HepG2 (cell line): ENCODE measurements around the gene ARHGEF10L. TPM values are rescaled to one million over a fixed set of nuclear protein-coding genes. Genes with fewer than 3 reads are reported as not detected.

Source experiments
- ATAC-seq: fragments of 200-7000 bp; cut with Tn5 transposase; 3 replicates; pipeline ENCODE4 v1.9.1; 2020; ENCODE audit warnings: mild to moderate bottlenecking, moderate library complexity
- BruUV-seq: library from RNA; stranded (reverse); fragments of 400-500 nt; replicated peaks from 2 replicates; lab custom pipeline; 2021; lab: Mats Ljungman, UMichigan
- CTCF ChIA-PET: fragments of 300-600 bp; formaldehyde crosslinking; extraction: SDS; loops from one replicate; lab custom pipeline; 2021; ENCODE audit warnings: low total read pairs, inconsistent platforms, low intra/inter-chr PET ratio; lab: Yijun Ruan, JAX
- POLR2A ChIA-PET: fragments of 350-600 bp; sonication (Branson Sonifier 250); formaldehyde crosslinking; loops from one replicate; lab custom pipeline; 2020; ENCODE audit warnings: antibody characterized with exemption, inconsistent platforms; lab: Yijun Ruan, JAX
- DNase-seq: peaks from one replicate; pipeline ENCODE4 v3.0.0-alpha.2; 2015; ENCODE audit warnings: low spot score
- FAIRE-seq: peaks from 3 replicates; lab custom pipeline; 2011; peaks lifted over from hg19 to GRCh38; lab: Jason Lieb, UNC
- H2AFZ ChIP-seq: one replicate; pipeline ENCODE4 v1.6.1; 2011; ENCODE audit warnings: low read length, inconsistent platforms
- H3K27ac ChIP-seq: fragments of 300-600 bp; 3 replicates; pipeline ENCODE4 v1.8.0; 2011; ENCODE audit warnings: mixed run types, mild to moderate bottlenecking, mixed read lengths, low read length, inconsistent platforms; ENCODE audit not compliant: insufficient read depth; ENCODE audit errors: extremely low read length
- H3K27me3 ChIP-seq, 2 experiments: fragments of 200-600 bp in 1 of 2; 2 replicates in 1 of 2; 3 replicates in 1 of 2; pipeline versions ENCODE4 v1.6.0 to v1.8.0; 2011; ENCODE audit warnings: low read length in 2 of 2, mild to moderate bottlenecking in 2 of 2, moderate library complexity in 2 of 2, inconsistent platforms in 1 of 2; ENCODE audit not compliant: insufficient read depth in 2 of 2, control insufficient read depth in 1 of 2
- H3K36me3 ChIP-seq, 2 experiments: fragments of 200-600 bp in 1 of 2; replicated peaks in 1 of 2; 2 replicates in 1 of 2; 3 replicates in 1 of 2; pipeline versions ENCODE4 v1.5.1 to v1.8.0; 2011; ENCODE audit warnings: low read length in 2 of 2, inconsistent platforms in 1 of 2; ENCODE audit not compliant: insufficient read depth in 2 of 2, control insufficient read depth in 1 of 2
- H3K4me1 ChIP-seq: 2 replicates; pipeline ENCODE4 v1.5.1; 2012; ENCODE audit warnings: low read length, inconsistent platforms; ENCODE audit not compliant: insufficient read depth
- H3K4me2 ChIP-seq: 2 replicates; pipeline ENCODE4 v1.6.0; 2011; ENCODE audit warnings: low read depth, low read length, inconsistent platforms
- H3K4me3 ChIP-seq, 3 experiments: fragments of 200-600 bp in 1 of 3; sonication (generic), shearing (Covaris generic) in 1 of 3; replicated peaks in 1 of 3; 2 replicates each; pipeline ENCODE4 v1.5.1; 2011 to 2016; ENCODE audit warnings: low read length in 3 of 3, inconsistent platforms in 2 of 3, low read depth in 2 of 3, mild to moderate bottlenecking in 2 of 3, control low read depth in 1 of 3, mixed read lengths in 1 of 3; ENCODE audit not compliant: insufficient read depth in 1 of 3
- H3K79me2 ChIP-seq: one replicate; pipeline ENCODE4 v1.6.1; 2011; ENCODE audit warnings: low read length, inconsistent platforms; ENCODE audit not compliant: insufficient read depth
- H3K9ac ChIP-seq: 2 replicates; pipeline ENCODE4 v1.6.0; 2011; ENCODE audit warnings: mild to moderate bottlenecking, low read depth, low read length, inconsistent platforms; ENCODE audit not compliant: insufficient read depth
- H3K9me3 ChIP-seq: 2 replicates; pipeline ENCODE4 v1.5.1; 2012; ENCODE audit warnings: mild to moderate bottlenecking, low read length
- H4K20me1 ChIP-seq: 2 replicates; pipeline ENCODE4 v1.6.0; 2011; ENCODE audit warnings: inconsistent platforms, mild to moderate bottlenecking, low read length, moderate library complexity; ENCODE audit not compliant: insufficient read depth
- FOXP1 ChIP-seq, 2 experiments: fragments of 450-650 bp in 1 of 2; IDR thresholded peaks; 2 replicates each; pipeline ENCODE4 v1.6.1; 2017 to 2018; ENCODE audit warnings: antibody characterized with exemption in 1 of 2
- RARA ChIP-seq: IDR thresholded peaks from 2 replicates; pipeline ENCODE4 v1.6.1; 2016; ENCODE audit warnings: missing genetic modification reagents, missing compliant biosample characterization
- REL ChIP-seq: sonication (generic); formaldehyde crosslinking; conservative IDR thresholded peaks from 2 replicates; pipeline ENCODE4 v1.8.0; 2022; ENCODE audit warnings: mild to moderate bottlenecking, missing genetic modification reagents, moderate library complexity
- SP4 ChIP-seq: sonication (generic); formaldehyde crosslinking; IDR thresholded peaks from 2 replicates; pipeline ENCODE4 v1.8.1; 2023; ENCODE audit warnings: mild to moderate bottlenecking, missing genetic modification reagents
- TAF15 ChIP-seq: fragments of 200-400 bp; formaldehyde crosslinking; IDR thresholded peaks from one replicate; pipeline ENCODE4 v1.6.1; 2018; ENCODE audit warnings: mild to moderate bottlenecking, low read depth, low read length; ENCODE audit not compliant: poor library complexity, severe bottlenecking
- ZFP62 ChIP-seq: sonication (generic); formaldehyde crosslinking; IDR thresholded peaks from 2 replicates; pipeline ENCODE4 v1.4.0; 2020; ENCODE audit warnings: missing genetic modification reagents
- ZMYM3 ChIP-seq: sonication (generic); formaldehyde crosslinking; IDR thresholded peaks from 2 replicates; pipeline ENCODE4 v1.5.1; 2020; ENCODE audit warnings: mild to moderate bottlenecking, missing genetic modification reagents
- ZNF430 ChIP-seq: sonication (generic); formaldehyde crosslinking; IDR thresholded peaks from 2 replicates; pipeline ENCODE4 v1.9.0; 2021; ENCODE audit warnings: mild to moderate bottlenecking, missing genetic modification reagents
- ZNF543 ChIP-seq: sonication (generic); formaldehyde crosslinking; IDR thresholded peaks from 2 replicates; pipeline ENCODE4 v1.4.0; 2020; ENCODE audit warnings: mild to moderate bottlenecking, missing genetic modification reagents
- ZNF564 ChIP-seq: sonication (generic); formaldehyde crosslinking; IDR thresholded peaks from 2 replicates; pipeline ENCODE4 v1.8.1; 2023; ENCODE audit warnings: mild to moderate bottlenecking, missing genetic modification reagents
- ZNF629 ChIP-seq: sonication (generic); formaldehyde crosslinking; conservative IDR thresholded peaks from 2 replicates; pipeline ENCODE4 v1.5.0; 2020; ENCODE audit warnings: missing genetic modification reagents
- ZNF891 ChIP-seq: sonication (generic); formaldehyde crosslinking; IDR thresholded peaks from 2 replicates; pipeline ENCODE4 v1.5.0; 2020; ENCODE audit warnings: mild to moderate bottlenecking, missing genetic modification reagents
- WGBS: methylation state at CpG from one replicate; pipeline ENCODE4 v1.1.6; 2017; ENCODE audit warnings: low lambda C conversion rate; 5-methylcytosine and 5-hydroxymethylcytosine counted together
- in situ Hi-C: cut with HindIII; loops from 2 replicates; pipeline ENCODE4 v1.10.0; 2017; ENCODE audit warnings: low pct_unique_long_range_greater_than_20kb; ENCODE audit not compliant: extremely low pct_ligation_motif_present
- intact Hi-C: fragments of 100-400 bp; cut with micrococcal nuclease; formaldehyde crosslinking; loops from one replicate; pipeline ENCODE4 v1.10.0; 2022; ENCODE audit not compliant: unreplicated experiment
- polyA plus RNA-seq, 8 experiments: library from polyadenylated mRNA; depleted of rRNA in 3 of 8; stranded (reverse) in 7 of 8; unstranded in 1 of 8; fragments of >200 nt; fragmentation: Illumina TruSeq in 4 of 8; extraction: Trizol in 4 of 8; gene quantifications; 2 replicates each; pipeline versions ENCODE4 v1.2.1 to v1.2.3, GENCODE V29; 2011 to 2016; ENCODE audit warnings: low read depth in 4 of 8, missing spikeins in 1 of 8, mixed read lengths in 1 of 8; ENCODE audit not compliant: insufficient read depth in 1 of 8
- total RNA-seq, 5 experiments: library from RNA; depleted of rRNA; stranded (reverse); fragments of >200 nt; fragmentation: Illumina TruSeq; extraction: Trizol; gene quantifications; 2 replicates each; pipeline ENCODE4 v1.2.3, GENCODE V29; 2016; ENCODE audit warnings: low read depth in 1 of 5
- TF ChIP-seq, protein P1 (sequence below): sonication (generic); formaldehyde crosslinking; IDR thresholded peaks from 2 replicates; pipeline ENCODE4 v1.4.0; 2020; ENCODE audit warnings: missing genetic modification reagents, borderline replicate concordance
- TF ChIP-seq, protein P2 (sequence below): sonication (generic); formaldehyde crosslinking; IDR thresholded peaks from 2 replicates; pipeline ENCODE4 v1.4.0; 2020; ENCODE audit warnings: missing genetic modification reagents

ARHGEF10L gene
- total and polyA plus RNA-seq, 2 of the 13 experiments (the other 11 are each of a cell fraction or from before 2014, with no cell fraction given) = 46.5 to 78.3 TPM

GRCh38 chr1:17562375-17562774 is 22.9 kb downstream of the ARHGEF10L start (continued):
- TF ChIP-seq, protein P1, sequence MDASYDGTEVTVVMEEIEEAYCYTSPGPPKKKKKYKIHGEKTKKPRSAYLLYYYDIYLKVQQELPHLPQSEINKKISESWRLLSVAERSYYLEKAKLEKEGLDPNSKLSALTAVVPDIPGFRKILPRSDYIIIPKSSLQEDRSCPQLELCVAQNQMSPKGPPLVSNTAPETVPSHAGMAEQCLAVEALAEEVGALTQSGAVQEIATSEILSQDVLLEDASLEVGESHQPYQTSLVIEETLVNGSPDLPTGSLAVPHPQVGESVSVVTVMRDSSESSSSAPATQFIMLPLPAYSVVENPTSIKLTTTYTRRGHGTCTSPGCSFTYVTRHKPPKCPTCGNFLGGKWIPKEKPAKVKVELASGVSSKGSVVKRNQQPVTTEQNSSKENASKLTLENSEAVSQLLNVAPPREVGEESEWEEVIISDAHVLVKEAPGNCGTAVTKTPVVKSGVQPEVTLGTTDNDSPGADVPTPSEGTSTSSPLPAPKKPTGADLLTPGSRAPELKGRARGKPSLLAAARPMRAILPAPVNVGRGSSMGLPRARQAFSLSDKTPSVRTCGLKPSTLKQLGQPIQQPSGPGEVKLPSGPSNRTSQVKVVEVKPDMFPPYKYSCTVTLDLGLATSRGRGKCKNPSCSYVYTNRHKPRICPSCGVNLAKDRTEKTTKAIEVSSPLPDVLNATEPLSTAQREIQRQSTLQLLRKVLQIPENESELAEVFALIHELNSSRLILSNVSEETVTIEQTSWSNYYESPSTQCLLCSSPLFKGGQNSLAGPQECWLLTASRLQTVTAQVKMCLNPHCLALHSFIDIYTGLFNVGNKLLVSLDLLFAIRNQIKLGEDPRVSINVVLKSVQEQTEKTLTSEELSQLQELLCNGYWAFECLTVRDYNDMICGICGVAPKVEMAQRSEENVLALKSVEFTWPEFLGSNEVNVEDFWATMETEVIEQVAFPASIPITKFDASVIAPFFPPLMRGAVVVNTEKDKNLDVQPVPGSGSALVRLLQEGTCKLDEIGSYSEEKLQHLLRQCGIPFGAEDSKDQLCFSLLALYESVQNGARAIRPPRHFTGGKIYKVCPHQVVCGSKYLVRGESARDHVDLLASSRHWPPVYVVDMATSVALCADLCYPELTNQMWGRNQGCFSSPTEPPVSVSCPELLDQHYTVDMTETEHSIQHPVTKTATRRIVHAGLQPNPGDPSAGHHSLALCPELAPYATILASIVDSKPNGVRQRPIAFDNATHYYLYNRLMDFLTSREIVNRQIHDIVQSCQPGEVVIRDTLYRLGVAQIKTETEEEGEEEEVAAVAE = no peak
- TF ChIP-seq TAF15 = no peak
- TF ChIP-seq, protein P2, sequence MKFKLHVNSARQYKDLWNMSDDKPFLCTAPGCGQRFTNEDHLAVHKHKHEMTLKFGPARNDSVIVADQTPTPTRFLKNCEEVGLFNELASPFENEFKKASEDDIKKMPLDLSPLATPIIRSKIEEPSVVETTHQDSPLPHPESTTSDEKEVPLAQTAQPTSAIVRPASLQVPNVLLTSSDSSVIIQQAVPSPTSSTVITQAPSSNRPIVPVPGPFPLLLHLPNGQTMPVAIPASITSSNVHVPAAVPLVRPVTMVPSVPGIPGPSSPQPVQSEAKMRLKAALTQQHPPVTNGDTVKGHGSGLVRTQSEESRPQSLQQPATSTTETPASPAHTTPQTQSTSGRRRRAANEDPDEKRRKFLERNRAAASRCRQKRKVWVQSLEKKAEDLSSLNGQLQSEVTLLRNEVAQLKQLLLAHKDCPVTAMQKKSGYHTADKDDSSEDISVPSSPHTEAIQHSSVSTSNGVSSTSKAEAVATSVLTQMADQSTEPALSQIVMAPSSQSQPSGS (CRISPR knock-in tag) = no peak

GRCh38 chr1:17563494-17564281 is 24.2 kb downstream of the ARHGEF10L start:
- FAIRE-seq (no peak), ATAC-seq (no peak; the same call in 2 of the 3 replicates), DNase-seq (no peak)
- Histone ChIP-seq H3K4me1 (peaks cover 81% of the 10 kb centered on the region), H3K36me3 (no peaks in the 10 kb centered on the region), H3K4me3 (no peak overlapping the region), H3K9me3 (no peaks in the 10 kb centered on the region), H3K27ac (peak overlapping the region; percentile 60), H4K20me1 (no peaks in the 10 kb centered on the region), H3K4me2 (peak overlapping the region; percentile 64; the same call in 1 of the 2 replicates), H3K27me3 (no peaks in the 10 kb centered on the region), H3K9ac (peak overlapping the region; percentile 53; the same call in 1 of the 2 replicates), H2AFZ (no peak overlapping the region), H3K79me2 (no peaks in the 10 kb centered on the region)
- 79% methylated on average over 6 of the region's 8 CpGs for WGBS
- ChIA-PET CTCF (no interaction called here), POLR2A (interaction anchor here (0.7 to 1.9 kb wide), 4 partner anchors 12 to 24 kb away, joined by 3 to 9 read pairs (median 3); no protein-coding TSS in a partner anchor)
- no TSS peak for BruUV-seq
- intact Hi-C loops (no loop called here), in situ Hi-C loops (no loop called here)
- TF ChIP-seq ZNF891 (CRISPR knock-in tag) (peak; percentile 27; the same call in 1 of the 2 replicates), ZFP62 (no peak), ZMYM3 (CRISPR knock-in tag) (no peak), REL (CRISPR knock-in tag) (0 out of 2 replicates have a peak, but pooled peaks have one; percentile 1), ZNF543 (CRISPR knock-in tag) (0 out of 2 replicates have a peak, but pooled peaks have one; percentile 53), FOXP1 (IDR thresholded peaks at IDR 0.05) (no peak), FOXP1 (CRISPR knock-in tag; IDR thresholded peaks at IDR 0.05) (no peak), ZNF430 (CRISPR knock-in tag) (0 out of 2 replicates have a peak, but pooled peaks have one; percentile 16), ZNF629 (peak; percentile 85), ZNF564 (CRISPR knock-in tag) (0 out of 2 replicates have a peak, but pooled peaks have one; percentile 29), RARA (CRISPR knock-in tag) (no peak), SP4 (CRISPR knock-in tag) (peak; percentile 33; the same call in 1 of the 2 replicates)
